Endothelial cell (in vitro differentiated cells): Measurements from ENCODE around the gene CROCC. TPM values are rescaled to one million over a fixed set of nuclear protein-coding genes. Genes with fewer than 3 reads are reported as not detected.

Source experiments
- DNase-seq: peaks from one replicate; pipeline ENCODE4 v3.0.0; 2021; ENCODE audit warnings: low spot score
- H3K27ac Mint-ChIP-seq: one replicate; pipeline ENCODE4 v1.8.0; 2021; ENCODE audit warnings: mixed read lengths, inconsistent platforms; ENCODE audit not compliant: unreplicated experiment
- H3K27me3 Mint-ChIP-seq: one replicate; pipeline ENCODE4 v1.8.0; 2021; ENCODE audit warnings: mild to moderate bottlenecking, moderate library complexity, mixed read lengths, inconsistent platforms; ENCODE audit not compliant: unreplicated experiment
- H3K36me3 Mint-ChIP-seq: one replicate; pipeline ENCODE4 v1.8.0; 2021; ENCODE audit warnings: mild to moderate bottlenecking, low read depth, mixed read lengths, inconsistent platforms; ENCODE audit not compliant: unreplicated experiment
- H3K4me1 Mint-ChIP-seq: one replicate; pipeline ENCODE4 v1.8.0; 2021; ENCODE audit warnings: mild to moderate bottlenecking, mixed read lengths, inconsistent platforms; ENCODE audit not compliant: unreplicated experiment
- H3K4me3 Mint-ChIP-seq: one replicate; pipeline ENCODE4 v1.8.0; 2021; ENCODE audit warnings: mild to moderate bottlenecking, mixed read lengths, inconsistent platforms; ENCODE audit not compliant: unreplicated experiment
- H3K9me3 Mint-ChIP-seq: one replicate; pipeline ENCODE4 v1.8.0; 2021; ENCODE audit warnings: mixed read lengths, inconsistent platforms; ENCODE audit not compliant: unreplicated experiment
- total RNA-seq: library from RNA; stranded (reverse); fragmentation: NEBNext Ultra II Directional; extraction: Animal tissue kit (Norgen Biotek cat#: 25700); gene quantifications from one replicate; pipeline ENCODE4 v1.2.1, GENCODE V29; 2021; ENCODE audit not compliant: unreplicated experiment
- TF ChIP-seq, protein P1 (sequence below): fragments of 200-600 bp; sonication (generic); IDR thresholded peaks from one replicate; pipeline ENCODE4 v1.5.0; 2021; ENCODE audit warnings: antibody characterized with exemption; ENCODE audit not compliant: unreplicated experiment

The CROCC gene
- total RNA-seq, 1 donor from 2014 or later, result 38.9 TPM

DNA sequence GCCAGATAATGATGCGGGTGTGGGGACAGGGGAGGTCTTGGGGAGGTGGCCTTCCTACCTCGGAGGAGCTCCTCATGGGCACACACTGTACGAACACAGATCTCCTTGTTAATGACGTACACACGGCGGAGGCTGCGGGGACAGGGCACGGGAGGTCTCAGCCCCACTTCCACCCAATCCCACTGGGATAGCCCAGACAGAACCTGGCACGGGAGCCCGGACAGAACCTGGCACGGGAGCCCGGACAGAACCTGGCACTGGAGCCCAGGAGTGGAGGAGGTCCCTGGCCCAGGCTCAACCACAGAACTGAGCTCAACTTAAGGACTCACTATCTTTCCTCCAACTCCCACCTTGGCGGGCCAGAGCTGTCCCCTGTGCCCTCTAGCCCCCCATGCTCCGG, 53.5 kb downstream of the CROCC start:
- Mint-ChIP-seq H3K4me3 (no peak overlapping the region), H3K36me3 (peaks cover 8% of the 10 kb centered on the region), H3K9me3 (no peaks in the 10 kb centered on the region), H3K4me1 (peaks cover 5% of the 10 kb centered on the region), H3K27me3 (peaks cover 9% of the 10 kb centered on the region), H3K27ac (no peak overlapping the region)
- TF ChIP-seq, protein P1, sequence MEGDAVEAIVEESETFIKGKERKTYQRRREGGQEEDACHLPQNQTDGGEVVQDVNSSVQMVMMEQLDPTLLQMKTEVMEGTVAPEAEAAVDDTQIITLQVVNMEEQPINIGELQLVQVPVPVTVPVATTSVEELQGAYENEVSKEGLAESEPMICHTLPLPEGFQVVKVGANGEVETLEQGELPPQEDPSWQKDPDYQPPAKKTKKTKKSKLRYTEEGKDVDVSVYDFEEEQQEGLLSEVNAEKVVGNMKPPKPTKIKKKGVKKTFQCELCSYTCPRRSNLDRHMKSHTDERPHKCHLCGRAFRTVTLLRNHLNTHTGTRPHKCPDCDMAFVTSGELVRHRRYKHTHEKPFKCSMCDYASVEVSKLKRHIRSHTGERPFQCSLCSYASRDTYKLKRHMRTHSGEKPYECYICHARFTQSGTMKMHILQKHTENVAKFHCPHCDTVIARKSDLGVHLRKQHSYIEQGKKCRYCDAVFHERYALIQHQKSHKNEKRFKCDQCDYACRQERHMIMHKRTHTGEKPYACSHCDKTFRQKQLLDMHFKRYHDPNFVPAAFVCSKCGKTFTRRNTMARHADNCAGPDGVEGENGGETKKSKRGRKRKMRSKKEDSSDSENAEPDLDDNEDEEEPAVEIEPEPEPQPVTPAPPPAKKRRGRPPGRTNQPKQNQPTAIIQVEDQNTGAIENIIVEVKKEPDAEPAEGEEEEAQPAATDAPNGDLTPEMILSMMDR, result no peak
- no peak for DNase-seq

DNA sequence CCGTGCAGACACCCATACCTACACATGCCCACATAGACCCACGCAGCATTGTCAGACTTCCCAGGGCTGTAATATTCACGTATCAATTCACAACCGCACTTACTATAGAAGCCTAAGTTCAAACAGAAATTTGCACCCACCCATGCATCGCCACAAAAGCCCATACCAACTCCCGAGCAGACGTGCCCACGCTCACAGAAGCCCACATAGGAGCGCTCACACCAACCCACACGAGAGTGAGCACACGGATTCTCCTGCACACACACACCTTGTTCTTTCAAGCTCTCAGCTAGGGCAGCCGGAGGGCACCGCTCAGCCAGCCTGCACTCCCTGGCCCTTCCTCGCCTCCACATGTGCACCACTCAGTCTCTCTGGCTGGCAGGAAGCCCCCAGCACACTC, 54.1 kb downstream of the CROCC start:
- TF ChIP-seq, protein P1, result no peak
- H3K36me3 Mint-ChIP-seq, result peaks cover 8% of the 10 kb centered on the region
- peaks cover 9% of the 10 kb centered on the region for H3K27me3 Mint-ChIP-seq
- no peaks in the 10 kb centered on the region for H3K9me3 Mint-ChIP-seq
- peaks cover 5% of the 10 kb centered on the region for H3K4me1 Mint-ChIP-seq
- H3K27ac Mint-ChIP-seq, result no peak overlapping the region
- H3K4me3 Mint-ChIP-seq, result peak overlapping the region; percentile 48
- no peak for DNase-seq

DNA sequence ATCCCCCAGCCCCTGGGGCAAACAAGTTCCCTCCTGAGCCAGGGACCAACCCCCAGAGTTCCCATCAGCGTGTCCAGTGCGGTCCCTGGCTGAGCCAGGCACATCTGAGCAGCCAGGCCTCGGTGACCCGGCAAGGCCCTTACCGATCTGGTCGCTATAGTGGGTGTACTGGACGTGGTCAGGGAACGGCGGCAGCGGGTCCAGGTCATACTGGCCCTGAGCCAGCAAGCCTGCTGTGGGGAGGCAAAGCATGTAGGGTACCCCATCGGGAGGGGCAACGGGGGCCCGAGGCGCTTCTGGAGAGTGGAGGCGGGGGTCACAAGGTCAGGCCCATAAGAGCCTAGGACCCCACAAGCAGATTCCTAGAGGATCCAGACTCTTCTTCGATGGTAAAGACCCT, 55.2 kb downstream of the CROCC start:
- Mint-ChIP-seq H3K36me3 (peaks cover 13% of the 10 kb centered on the region), H3K4me1 (peaks cover 13% of the 10 kb centered on the region), H3K27ac (no peak overlapping the region), H3K27me3 (peaks cover 9% of the 10 kb centered on the region), H3K9me3 (no peaks in the 10 kb centered on the region), H3K4me3 (no peak overlapping the region)
- TF ChIP-seq, protein P1, result no peak
- no peak for DNase-seq

DNA sequence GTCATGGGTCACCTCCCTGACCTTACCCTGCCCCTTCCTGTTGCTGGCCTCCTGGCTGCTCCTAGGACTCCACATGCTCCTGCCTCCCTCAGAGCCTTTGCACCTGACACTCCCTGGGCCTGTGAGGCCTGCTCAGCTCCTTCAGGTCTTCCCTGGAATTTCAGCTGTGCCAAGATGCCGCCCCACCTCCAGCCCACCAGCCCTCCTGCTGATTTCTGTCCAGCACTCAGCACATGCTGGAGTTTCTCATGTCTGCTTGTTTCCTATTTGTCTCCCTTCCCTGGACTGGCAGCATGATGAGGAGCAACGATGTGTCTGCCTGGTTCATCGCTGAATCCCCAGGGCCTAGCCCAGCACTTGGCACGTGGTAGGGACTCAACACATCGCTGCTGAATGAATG, 55.6 kb downstream of the CROCC start:
- Mint-ChIP-seq H3K27ac (no peak overlapping the region), H3K4me3 (no peak overlapping the region), H3K27me3 (peaks cover 9% of the 10 kb centered on the region), H3K9me3 (no peaks in the 10 kb centered on the region), H3K36me3 (peaks cover 13% of the 10 kb centered on the region), H3K4me1 (peaks cover 13% of the 10 kb centered on the region)
- TF ChIP-seq, protein P1, result no peak
- DNase-seq, result no peak

DNA sequence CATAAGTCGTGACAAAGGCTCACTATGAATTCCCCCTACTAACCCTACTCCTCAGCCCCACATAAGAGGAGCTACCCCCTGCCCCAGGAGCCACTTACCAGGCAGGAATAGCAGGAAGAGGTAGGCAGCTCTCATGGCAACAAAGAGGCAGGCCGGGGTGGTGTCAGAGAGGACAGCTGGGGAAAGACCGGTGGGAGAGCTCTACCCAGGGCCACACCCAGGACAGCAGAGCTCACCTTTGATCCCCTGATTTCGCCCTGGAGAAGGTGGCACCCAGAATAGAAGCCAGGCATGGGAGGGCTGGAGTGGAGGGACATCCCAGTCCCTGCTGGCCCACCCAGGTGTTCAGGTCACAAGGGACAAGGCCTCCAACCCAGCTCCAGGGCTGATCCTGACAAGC, 56.4 kb downstream of the CROCC start:
- Mint-ChIP-seq H3K4me1 (peaks cover 14% of the 10 kb centered on the region), H3K36me3 (peaks cover 9% of the 10 kb centered on the region), H3K27me3 (peaks cover 11% of the 10 kb centered on the region), H3K9me3 (no peaks in the 10 kb centered on the region), H3K27ac (no peak overlapping the region), H3K4me3 (no peak overlapping the region)
- no peak for DNase-seq
- TF ChIP-seq, protein P1, result no peak
